Neutrophil (primary cell): Measurements from ENCODE around the gene CREBL2.
"Not testable (repeated sequence)": the region's sequence is repeated elsewhere in the genome, so short reads cannot be mapped to it uniquely, and the experiment has no call there.

Source experiments
- H3K27ac ChIP-seq: fragments of 200-600 bp; sonication (generic); 2 replicates; pipeline ENCODE4 v1.5.1; 2016; ENCODE audit warnings: mild to moderate bottlenecking, moderate library complexity
- H3K27me3 ChIP-seq: fragments of 200-600 bp; sonication (generic); 2 replicates; pipeline ENCODE4 v1.6.0; 2016; ENCODE audit warnings: mild to moderate bottlenecking
- H3K36me3 ChIP-seq: fragments of 200-600 bp; sonication (generic); 2 replicates; pipeline ENCODE4 v1.5.1; 2017
- H3K4me1 ChIP-seq, 2 experiments: fragments of 200-600 bp in 1 of 2; sonication (generic) in 1 of 2; 1 replicate in 1 of 2; 2 replicates in 1 of 2; pipeline versions ENCODE4 v1.5.1 to v1.6.1; 2013 to 2016; ENCODE audit warnings: low read depth in 1 of 2, low read length in 1 of 2, mild to moderate bottlenecking in 1 of 2, moderate library complexity in 1 of 2; ENCODE audit not compliant: control insufficient read depth in 1 of 2, insufficient read depth in 1 of 2
- H3K4me3 ChIP-seq, 2 experiments: fragments of 200-600 bp in 1 of 2; sonication (generic) in 1 of 2; 1 replicate in 1 of 2; 2 replicates in 1 of 2; pipeline ENCODE4 v1.5.1; 2013 to 2016; ENCODE audit warnings: low read depth in 1 of 2, low read length in 1 of 2, mild to moderate bottlenecking in 1 of 2, moderate library complexity in 1 of 2
- H3K9me3 ChIP-seq: fragments of 200-600 bp; sonication (generic); 2 replicates; pipeline ENCODE4 v1.5.1; 2016
- CTCF ChIP-seq: fragments of 200-600 bp; sonication (generic); IDR thresholded peaks from 2 replicates; pipeline ENCODE4 v1.5.1; 2016; ENCODE audit warnings: antibody characterized with exemption

The CREBL2 gene

GRCh38 chr12:12572659-12573058 lies 39.0 kb upstream of the CREBL2 start:
- no peak for TF ChIP-seq CTCF
- H3K27me3 ChIP-seq = no peaks in the 10 kb centered on the region
- H3K9me3 ChIP-seq = no peaks in the 10 kb centered on the region
- H3K36me3 ChIP-seq = no peaks in the 10 kb centered on the region
- H3K4me1 ChIP-seq = peaks cover 8 to 11% of the 10 kb centered on the region in 2 experiments
- H3K27ac ChIP-seq = no peak overlapping the region
- no peak overlapping the region for H3K4me3 ChIP-seq

- no peak for TF ChIP-seq CTCF
- no peaks in the 10 kb centered on the region for H3K27me3 ChIP-seq
- no peak overlapping the region for H3K4me3 ChIP-seq
- peaks cover 26 to 27% of the 10 kb centered on the region in 2 experiments for H3K4me1 ChIP-seq
- no peaks in the 10 kb centered on the region for H3K36me3 ChIP-seq
- no peaks in the 10 kb centered on the region for H3K9me3 ChIP-seq
- H3K27ac ChIP-seq = no peak overlapping the region
These were observed 33.9 kb upstream of the CREBL2 start for GRCh38 chr12:12577786-12578185.

GRCh38 chr12:12580716-12581115 lies 31.0 kb upstream of the CREBL2 start:
- not testable (repeated sequence) for H3K4me3 ChIP-seq, H3K9me3 ChIP-seq, H3K27ac ChIP-seq, H3K27me3 ChIP-seq, H3K36me3 ChIP-seq
- H3K4me1 ChIP-seq = peaks cover 55% of the 10 kb centered on the region in 2 experiments

- H3K27me3 ChIP-seq = no peaks in the 10 kb centered on the region
- H3K4me1 ChIP-seq = peaks cover 45 to 47% of the 10 kb centered on the region in 2 experiments
- no peaks in the 10 kb centered on the region for H3K9me3 ChIP-seq
- H3K27ac ChIP-seq = peak overlapping the region; percentile 85
- H3K4me3 ChIP-seq = peak overlapping the region; percentile 3 to 33
- H3K36me3 ChIP-seq = no peaks in the 10 kb centered on the region
- TF ChIP-seq CTCF = no peak
These were observed 29.3 kb upstream of the CREBL2 start for GRCh38 chr12:12582193-12582881.

- Histone ChIP-seq H3K4me1 (peaks cover 45 to 47% of the 10 kb centered on the region in 2 experiments), H3K4me3 (peak overlapping the region in 1 of 2 experiments; percentile 3), H3K36me3 (no peaks in the 10 kb centered on the region), H3K27me3 (no peaks in the 10 kb centered on the region), H3K9me3 (no peaks in the 10 kb centered on the region), H3K27ac (peak overlapping the region; percentile 85)
- TF ChIP-seq CTCF = no peak
These were observed 28.8 kb upstream of the CREBL2 start for GRCh38 chr12:12582895-12583303.

GRCh38 chr12:12583510-12584178 lies 28.0 kb upstream of the CREBL2 start:
- Histone ChIP-seq H3K36me3 (no peaks in the 10 kb centered on the region), H3K27ac (peak overlapping the region; percentile 85), H3K27me3 (no peaks in the 10 kb centered on the region), H3K9me3 (no peaks in the 10 kb centered on the region), H3K4me3 (no peak overlapping the region), H3K4me1 (peaks cover 45 to 47% of the 10 kb centered on the region in 2 experiments)
- no peak for TF ChIP-seq CTCF
